Mammary epithelial cell (primary cell): ENCODE data around the gene CD177.

Experiments used
- EZH2 ChIP-seq: IDR thresholded peaks from 2 replicates; pipeline ENCODE4 v1.6.1; 2012; ENCODE audit warnings: low read length, inconsistent platforms, borderline replicate concordance
- TF ChIP-seq, protein P1 (sequence below), 2 donors: IDR thresholded peaks in 1 of 2; conservative IDR thresholded peaks in 1 of 2; 2 replicates each; pipeline ENCODE4 v1.5.1; 2011 to 2012; ENCODE audit warnings: inconsistent platforms in 2 of 2, low read length in 2 of 2, mild to moderate bottlenecking in 2 of 2, control low read depth in 1 of 2, low read depth in 1 of 2; ENCODE audit not compliant: insufficient read depth in 1 of 2; ENCODE audit errors: extremely low read depth in 1 of 2

DNA sequence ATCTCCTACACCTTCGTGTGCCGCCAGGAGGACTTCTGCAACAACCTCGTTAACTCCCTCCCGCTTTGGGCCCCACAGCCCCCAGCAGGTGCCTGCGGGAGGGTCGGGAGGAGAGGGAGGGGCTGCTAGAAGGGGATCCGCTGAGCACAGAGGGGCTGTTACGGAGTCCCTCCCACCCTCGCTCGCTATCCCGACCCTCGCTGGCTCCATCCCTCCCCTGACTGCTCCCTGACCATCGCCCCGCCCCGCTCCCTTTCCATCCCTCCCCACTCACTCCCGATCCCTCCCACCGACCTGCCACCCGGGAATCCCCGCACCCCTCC lies 780 bp downstream of the CD177 start:
- TF ChIP-seq, protein P1, sequence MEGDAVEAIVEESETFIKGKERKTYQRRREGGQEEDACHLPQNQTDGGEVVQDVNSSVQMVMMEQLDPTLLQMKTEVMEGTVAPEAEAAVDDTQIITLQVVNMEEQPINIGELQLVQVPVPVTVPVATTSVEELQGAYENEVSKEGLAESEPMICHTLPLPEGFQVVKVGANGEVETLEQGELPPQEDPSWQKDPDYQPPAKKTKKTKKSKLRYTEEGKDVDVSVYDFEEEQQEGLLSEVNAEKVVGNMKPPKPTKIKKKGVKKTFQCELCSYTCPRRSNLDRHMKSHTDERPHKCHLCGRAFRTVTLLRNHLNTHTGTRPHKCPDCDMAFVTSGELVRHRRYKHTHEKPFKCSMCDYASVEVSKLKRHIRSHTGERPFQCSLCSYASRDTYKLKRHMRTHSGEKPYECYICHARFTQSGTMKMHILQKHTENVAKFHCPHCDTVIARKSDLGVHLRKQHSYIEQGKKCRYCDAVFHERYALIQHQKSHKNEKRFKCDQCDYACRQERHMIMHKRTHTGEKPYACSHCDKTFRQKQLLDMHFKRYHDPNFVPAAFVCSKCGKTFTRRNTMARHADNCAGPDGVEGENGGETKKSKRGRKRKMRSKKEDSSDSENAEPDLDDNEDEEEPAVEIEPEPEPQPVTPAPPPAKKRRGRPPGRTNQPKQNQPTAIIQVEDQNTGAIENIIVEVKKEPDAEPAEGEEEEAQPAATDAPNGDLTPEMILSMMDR (conservative IDR thresholded peaks at IDR 0.05 in 1 of 2, IDR thresholded peaks at IDR 0.05 in 1 of 2; ENCODE audit: extremely low read depth in 1 of 2, insufficient read depth in 1 of 2, low read depth in 1 of 2, low read length in 2 of 2): no peak
- TF ChIP-seq EZH2: no peak
